Loucy (cell line): Measurements from ENCODE around the gene COL5A1.

Experiments
- CTCF ChIP-seq: fragments of 200-600 bp; sonication (generic); conservative IDR thresholded peaks from 2 replicates; pipeline ENCODE4 v1.5.1; 2014; ENCODE audit warnings: mild to moderate bottlenecking, antibody characterized with exemption, low read length
- EZH2phosphoT487 ChIP-seq: fragments of 200-600 bp; IDR thresholded peaks from 2 replicates; pipeline ENCODE4 v1.6.1; 2018; ENCODE audit warnings: antibody characterized with exemption, mild to moderate bottlenecking, moderate library complexity, borderline replicate concordance

- TF ChIP-seq CTCF: no peak
- TF ChIP-seq EZH2phosphoT487: no peak
Observed at GRCh38 chr9:134835987-134836386, 194.4 kb downstream of the COL5A1 start.
